H1 (cell line): ENCODE measurements around the gene TINCR. TPM values are rescaled to one million over a fixed set of nuclear protein-coding genes. Genes with fewer than 3 reads are reported as not detected.

Experiments
- CTCF ChIA-PET: fragments of 300-600 bp; sonication (Branson Sonifier 250); formaldehyde crosslinking; loops from one replicate; lab custom pipeline; 2021; ENCODE audit not compliant: partially characterized antibody; lab: Charles Lee
- POLR2A ChIA-PET: fragments of 300-600 bp; sonication (Branson Sonifier 250); formaldehyde crosslinking; loops from one replicate; lab custom pipeline; 2021; ENCODE audit warnings: inconsistent platforms; ENCODE audit not compliant: partially characterized antibody; lab: Charles Lee
- DNase-seq, 2 experiments: peaks; one replicate each; pipeline versions ENCODE4 v3.0.0 to v3.0.0-alpha.2; 2010 to 2022; ENCODE audit warnings: low spot score in 2 of 2, low read depth in 1 of 2, mixed read lengths in 1 of 2
- FAIRE-seq: peaks from 2 replicates; lab custom pipeline; 2011; peaks lifted over from hg19 to GRCh38; lab: Jason Lieb, UNC
- H2AFZ ChIP-seq: 2 replicates; pipeline ENCODE4 v1.8.1; 2012; ENCODE audit warnings: low read length, inconsistent platforms
- H2AK5ac ChIP-seq: 2 replicates; pipeline ENCODE4 v1.6.1; 2013; ENCODE audit warnings: low read depth, low read length
- H2BK120ac ChIP-seq: replicated peaks from 2 replicates; pipeline ENCODE3; 2013; ENCODE audit warnings: low read depth, low read length, inconsistent platforms
- H2BK12ac ChIP-seq: 2 replicates; pipeline ENCODE4 v1.6.1; 2013; ENCODE audit warnings: low read depth, low read length
- H2BK15ac ChIP-seq: 2 replicates; pipeline ENCODE4 v1.6.1; 2013; ENCODE audit warnings: low read length
- H2BK20ac ChIP-seq: 2 replicates; pipeline ENCODE4 v1.6.1; 2013; ENCODE audit warnings: low read length
- H2BK5ac ChIP-seq: 2 replicates; pipeline ENCODE4 v1.6.1; 2013; ENCODE audit warnings: low read depth, low read length
- H3K14ac ChIP-seq: 2 replicates; pipeline ENCODE4 v1.6.1; 2013; ENCODE audit warnings: inconsistent platforms; ENCODE audit not compliant: insufficient read length
- H3K18ac ChIP-seq: 2 replicates; pipeline ENCODE4 v1.6.1; 2013; ENCODE audit warnings: low read length; ENCODE audit errors: extremely low read depth
- H3K23ac ChIP-seq: 2 replicates; pipeline ENCODE4 v1.6.1; 2013; ENCODE audit warnings: inconsistent platforms; ENCODE audit not compliant: insufficient read length
- H3K23me2 ChIP-seq: 2 replicates; pipeline ENCODE4 v1.6.1; 2013; ENCODE audit warnings: low read depth, low read length
- H3K27ac ChIP-seq: 2 replicates; pipeline ENCODE4 v1.6.1; 2011; ENCODE audit warnings: low read depth, low read length, inconsistent platforms
- H3K27me3 ChIP-seq, 4 experiments: replicated peaks in 1 of 4; 1 replicate in 1 of 4; 2 replicates in 3 of 4; pipeline versions ENCODE4 v1.6.1 to v1.8.1; 2011 to 2013; ENCODE audit warnings: low read length in 3 of 4, mild to moderate bottlenecking in 3 of 4, inconsistent platforms in 2 of 4, mixed read lengths in 2 of 4, moderate library complexity in 1 of 4; ENCODE audit not compliant: control insufficient read depth in 3 of 4, insufficient read depth in 3 of 4; ENCODE audit errors: extremely low read depth in 1 of 4
- H3K36me3 ChIP-seq, 4 experiments: 2 replicates each; pipeline versions ENCODE4 v1.6.1 to v1.8.1; 2011 to 2013; ENCODE audit warnings: mild to moderate bottlenecking in 4 of 4, low read length in 3 of 4, moderate library complexity in 2 of 4, control low read depth in 1 of 4, inconsistent platforms in 1 of 4; ENCODE audit not compliant: insufficient read depth in 4 of 4, control insufficient read depth in 2 of 4
- H3K4ac ChIP-seq: replicated peaks from 2 replicates; pipeline ENCODE3; 2013; ENCODE audit warnings: low read length, low read depth, mixed read lengths, inconsistent platforms; ENCODE audit not compliant: insufficient read length
- H3K4me1 ChIP-seq, 4 experiments: replicated peaks in 1 of 4; 1 replicate in 1 of 4; 2 replicates in 3 of 4; pipeline versions ENCODE4 v1.6.1 to v1.8.1; 2011 to 2013; ENCODE audit warnings: low read length in 3 of 4, inconsistent platforms in 2 of 4, mixed read lengths in 1 of 4; ENCODE audit not compliant: insufficient read depth in 4 of 4, control insufficient read depth in 3 of 4
- H3K4me2 ChIP-seq, 2 experiments: 2 replicates each; pipeline versions ENCODE4 v1.6.1 to v1.8.1; 2011 to 2013; ENCODE audit warnings: low read depth in 2 of 2, low read length in 2 of 2, control low read depth in 1 of 2, inconsistent platforms in 1 of 2, mild to moderate bottlenecking in 1 of 2; ENCODE audit not compliant: insufficient read depth in 1 of 2
- H3K4me3 ChIP-seq, 4 experiments: fragments of 200-600, 300-600 bp in 1 of 4; sonication (generic), shearing (Covaris generic), sonication (Bioruptor Twin) in 1 of 4; 2 replicates each; pipeline versions ENCODE4 v1.5.1 to v1.8.1; 2011 to 2016; ENCODE audit warnings: low read length in 4 of 4, low read depth in 3 of 4, control low read depth in 2 of 4, inconsistent platforms in 2 of 4, mild to moderate bottlenecking in 2 of 4, mixed read lengths in 1 of 4, moderate library complexity in 1 of 4; ENCODE audit not compliant: insufficient read depth in 2 of 4; ENCODE audit errors: extremely low read depth in 1 of 4
- H3K56ac ChIP-seq: replicated peaks from 2 replicates; pipeline ENCODE3; 2013; ENCODE audit warnings: low read depth, mild to moderate bottlenecking, mixed read lengths, low read length, inconsistent platforms; ENCODE audit not compliant: insufficient read length
- H3K79me1 ChIP-seq: 2 replicates; pipeline ENCODE4 v1.6.1; 2013; ENCODE audit warnings: low read depth, low read length, control low read depth
- H3K79me2 ChIP-seq, 2 experiments: 2 replicates each; pipeline versions ENCODE4 v1.6.1 to v1.8.1; 2012 to 2013; ENCODE audit warnings: low read length in 2 of 2, mild to moderate bottlenecking in 2 of 2, inconsistent platforms in 1 of 2; ENCODE audit not compliant: insufficient read depth in 2 of 2, control insufficient read depth in 1 of 2
- H3K9ac ChIP-seq, 4 experiments: replicated peaks in 1 of 4; 1 replicate in 1 of 4; 2 replicates in 3 of 4; pipeline versions ENCODE4 v1.6.1 to v1.8.1; 2011 to 2013; ENCODE audit warnings: low read depth in 3 of 4, low read length in 3 of 4, control low read depth in 2 of 4, mild to moderate bottlenecking in 2 of 4, moderate library complexity in 2 of 4, inconsistent platforms in 1 of 4; ENCODE audit errors: extremely low read depth in 1 of 4
- H3K9me3 ChIP-seq, 2 experiments: 2 replicates each; pipeline versions ENCODE4 v1.6.1 to v1.8.1; 2012 to 2013; ENCODE audit warnings: mild to moderate bottlenecking in 2 of 2, moderate library complexity in 2 of 2, control low read depth in 1 of 2, inconsistent platforms in 1 of 2, low read depth in 1 of 2, low read length in 1 of 2, mixed read lengths in 1 of 2; ENCODE audit not compliant: insufficient read depth in 2 of 2
- H4K20me1 ChIP-seq, 2 experiments: replicated peaks in 1 of 2; 2 replicates each; pipeline versions ENCODE3 to v1.8.1; 2011 to 2013; ENCODE audit warnings: inconsistent platforms in 2 of 2, low read length in 2 of 2, mild to moderate bottlenecking in 1 of 2; ENCODE audit not compliant: insufficient read depth in 2 of 2, control insufficient read depth in 1 of 2
- H4K5ac ChIP-seq: 2 replicates; pipeline ENCODE4 v1.6.1; 2013; ENCODE audit warnings: low read length, low read depth, mixed read lengths, inconsistent platforms; ENCODE audit not compliant: insufficient read length
- H4K8ac ChIP-seq: 2 replicates; pipeline ENCODE4 v1.8.0; 2013; ENCODE audit warnings: mild to moderate bottlenecking, moderate library complexity, low read length, inconsistent platforms; ENCODE audit not compliant: insufficient read depth; ENCODE audit errors: extremely low read depth
- H4K91ac ChIP-seq: replicated peaks from 2 replicates; pipeline ENCODE3; 2013; ENCODE audit warnings: low read length, mixed read lengths, inconsistent platforms; ENCODE audit not compliant: insufficient read length
- WGBS, 2 experiments: shearing (Covaris generic) in 1 of 2; methylation state at CpG; one replicate each; pipeline versions ENCODE4 v1.1.6 to v1.1.7; 2013 to 2015; ENCODE audit warnings: low lambda C conversion rate in 2 of 2, mixed read lengths in 2 of 2, inconsistent platforms in 1 of 2, low coverage in 1 of 2, missing lambda C conversion rate in 1 of 2; ENCODE audit not compliant: insufficient replicate concordance in 2 of 2, insufficient coverage in 1 of 2, insufficient read length in 1 of 2; ENCODE audit errors: extremely low coverage in 1 of 2, missing lambda C conversion rate in 1 of 2; 5-methylcytosine and 5-hydroxymethylcytosine counted together
- polyA plus RNA-seq, 7 experiments: library from polyadenylated mRNA; depleted of rRNA in 3 of 7; stranded (reverse) in 5 of 7; unstranded in 2 of 7; fragments of >200 nt in 5 of 7; fragments of 200-250 nt in 2 of 7; gene quantifications; 1 replicate in 5 of 7; 2 replicates in 1 of 7; 4 replicates in 1 of 7; pipeline versions ENCODE4 v1.2.1 to v1.2.3, GENCODE V29; 2011 to 2013; ENCODE audit warnings: missing spikeins in 2 of 7, mixed read lengths in 2 of 7
- total RNA-seq: library from RNA; stranded (reverse); fragmentation: NEBNext Ultra II Directional; extraction: Animal tissue kit (Norgen Biotek cat#: 25700); gene quantifications from 2 replicates; pipeline ENCODE4 v1.2.1, GENCODE V29; 2021
- TF ChIP-seq, protein P1 (sequence below): IDR thresholded peaks from 2 replicates; pipeline ENCODE4 v1.6.1; 2012; ENCODE audit warnings: inconsistent platforms

The TINCR gene
- total and polyA plus RNA-seq, 2 of the 8 experiments (the other 6 are each of a cell fraction or from before 2014, with no cell fraction given) = 0.52 to 1.4 TPM

GRCh38 chr19:5587661-5588060, 19.9 kb upstream of the TINCR start:
- peaks cover 4 to 25% of the 10 kb centered on the region in 2 experiments for H4K20me1 ChIP-seq
- ChIA-PET POLR2A (no interaction called here), CTCF (no interaction called here)
- no peak overlapping the region for H3K4me3 ChIP-seq
- no peak overlapping the region for H4K8ac ChIP-seq
- no peaks in the 10 kb centered on the region for H3K27me3 ChIP-seq
- H3K4me1 ChIP-seq = peaks cover 0 to 21% (median 16%) of the 10 kb centered on the region in 4 experiments; a peak in 6 of 7 replicates
- peaks cover 12% of the 10 kb centered on the region for H3K79me1 ChIP-seq
- no peak overlapping the region for H4K91ac ChIP-seq
- H2BK5ac ChIP-seq = peak overlapping the region; percentile 5; the same call in 1 of the 2 replicates
- no peak overlapping the region for H3K23ac ChIP-seq
- peaks cover 17 to 37% (median 28%) of the 10 kb centered on the region in 4 experiments; a peak in 7 of 8 replicates for H3K36me3 ChIP-seq
- no peaks in the 10 kb centered on the region for H3K9me3 ChIP-seq
- WGBS, 2 experiments = 92% methylated on average over 20 of the region's 23 CpGs; no CpG with 5 or more reads in 1 of the 2 experiments
- no peak overlapping the region; a peak in 1 of 7 replicates for H3K9ac ChIP-seq
- no peak for FAIRE-seq
- H2BK12ac ChIP-seq = no peak overlapping the region
- no peak overlapping the region for H2BK120ac ChIP-seq
- no peak overlapping the region for H3K14ac ChIP-seq
- H3K23me2 ChIP-seq = peaks cover 2% of the 10 kb centered on the region; the same call in 1 of the 2 replicates
- no peak overlapping the region for H2AK5ac ChIP-seq
- TF ChIP-seq, protein P1, sequence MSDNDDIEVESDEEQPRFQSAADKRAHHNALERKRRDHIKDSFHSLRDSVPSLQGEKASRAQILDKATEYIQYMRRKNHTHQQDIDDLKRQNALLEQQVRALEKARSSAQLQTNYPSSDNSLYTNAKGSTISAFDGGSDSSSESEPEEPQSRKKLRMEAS = no peak
- H2BK20ac ChIP-seq = no peak overlapping the region
- H3K27ac ChIP-seq = no peak overlapping the region
- no peaks in the 10 kb centered on the region for H3K79me2 ChIP-seq
- H2BK15ac ChIP-seq = no peak overlapping the region
- H3K4me2 ChIP-seq = no peak overlapping the region
- no peak overlapping the region for H3K18ac ChIP-seq
- no peak overlapping the region for H3K56ac ChIP-seq
- no peak overlapping the region for H4K5ac ChIP-seq
- no peak overlapping the region for H3K4ac ChIP-seq
- H2AFZ ChIP-seq = no peak overlapping the region
- no peak for DNase-seq
